Measurements from ENCODE around the gene ELAC2. TPM values are rescaled to one million over a fixed set of nuclear protein-coding genes. Genes with fewer than 3 reads are reported as not detected.
"Not testable (repeated sequence)": the region's sequence is repeated elsewhere in the genome, so short reads cannot be mapped to it uniquely, and the experiment has no call there.

The ELAC2 gene
- total RNA-seq, 1 donor: 36.5 TPM

- H3K27me3 ChIP-seq (ENCODE audit: insufficient read depth, low read length): no peaks in the 10 kb centered on the region
- H3K4me3 ChIP-seq (ENCODE audit: low read length): no peak overlapping the region
- H3K4me1 ChIP-seq (ENCODE audit: insufficient read depth, low read length): no peaks in the 10 kb centered on the region
- no peaks in the 10 kb centered on the region for H3K9me3 ChIP-seq (ENCODE audit: low read depth, low read length)
Measured at GRCh38 chr17:12987120-12987519, 30.7 kb downstream of the ELAC2 start.

- no peaks in the 10 kb centered on the region for H3K4me1 ChIP-seq (ENCODE audit: insufficient read depth, low read length)
- no peaks in the 10 kb centered on the region for H3K27me3 ChIP-seq (ENCODE audit: insufficient read depth, low read length)
- H3K4me3 ChIP-seq (ENCODE audit: low read length): no peak overlapping the region
- H3K9me3 ChIP-seq (ENCODE audit: low read depth, low read length): no peaks in the 10 kb centered on the region
Measured at GRCh38 chr17:12985431-12986293, 32.2 kb downstream of the ELAC2 start.

GRCh38 chr17:12983991-12984884, 33.6 kb downstream of the ELAC2 start:
- H3K27me3 ChIP-seq (ENCODE audit: insufficient read depth, low read length): no peaks in the 10 kb centered on the region

DNA sequence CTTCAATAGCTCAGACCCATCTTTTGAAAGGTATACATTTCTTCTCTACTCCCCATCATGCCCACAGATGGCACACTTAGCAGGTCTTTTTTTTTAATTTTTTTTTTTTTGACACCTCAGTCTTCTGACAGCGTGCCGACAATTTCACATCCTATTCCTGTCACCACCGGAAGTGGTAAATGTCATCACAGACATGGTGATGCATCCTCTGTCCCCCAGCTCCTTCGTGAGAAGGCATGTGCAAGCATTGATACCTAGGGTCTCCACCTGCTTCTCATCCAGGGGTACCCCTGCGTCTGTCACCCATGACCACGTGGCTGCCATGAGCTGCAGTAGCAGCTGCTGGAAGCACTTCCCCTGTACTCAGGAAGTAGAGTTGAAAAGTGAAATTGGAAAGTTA, 35.6 kb downstream of the ELAC2 start:
- Histone ChIP-seq H3K4me1 (ENCODE audit: insufficient read depth, low read length) (no peaks in the 10 kb centered on the region), H3K27me3 (ENCODE audit: insufficient read depth, low read length) (no peaks in the 10 kb centered on the region), H3K4me3 (ENCODE audit: low read length) (no peak overlapping the region), H3K9me3 (ENCODE audit: low read depth, low read length) (no peaks in the 10 kb centered on the region)

More at GRCh38 chr17:12983991-12984884, 33.6 kb downstream of the ELAC2 start:
- H3K9me3 ChIP-seq (ENCODE audit: low read depth, low read length): no peaks in the 10 kb centered on the region
- H3K4me1 ChIP-seq (ENCODE audit: insufficient read depth, low read length): no peaks in the 10 kb centered on the region
- H3K4me3 ChIP-seq (ENCODE audit: low read length): no peak overlapping the region

GRCh38 chr17:12979826-12980500, 37.9 kb downstream of the ELAC2 start:
- Histone ChIP-seq H3K9me3 (ENCODE audit: low read depth, low read length) (no peaks in the 10 kb centered on the region), H3K27me3 (ENCODE audit: insufficient read depth, low read length) (no peaks in the 10 kb centered on the region), H3K4me1 (ENCODE audit: insufficient read depth, low read length) (no peaks in the 10 kb centered on the region), H3K4me3 (ENCODE audit: low read length) (no peak overlapping the region)

DNA sequence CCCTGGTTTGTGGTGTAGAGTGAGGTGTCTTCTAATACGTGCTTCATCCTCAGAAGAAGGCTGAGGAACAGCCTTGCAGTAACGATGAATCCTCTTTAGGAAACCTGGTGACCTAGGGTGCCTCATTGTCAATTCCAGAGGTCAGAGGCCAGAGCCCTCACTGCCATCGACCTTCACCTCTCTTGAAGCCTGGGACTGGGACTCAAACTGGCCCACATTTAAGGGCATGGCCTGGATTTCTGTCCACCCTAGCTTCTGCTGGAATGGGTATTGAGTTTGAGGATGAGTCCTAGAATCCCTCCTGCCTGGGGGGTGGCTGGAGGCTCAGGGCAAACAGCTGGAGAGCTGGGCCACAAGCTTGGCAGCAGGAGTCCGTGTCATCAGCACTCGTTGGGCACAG, 38.6 kb downstream of the ELAC2 start:
- no peaks in the 10 kb centered on the region for H3K27me3 ChIP-seq (ENCODE audit: insufficient read depth, low read length)
- H3K4me1 ChIP-seq (ENCODE audit: insufficient read depth, low read length): no peaks in the 10 kb centered on the region

DNA sequence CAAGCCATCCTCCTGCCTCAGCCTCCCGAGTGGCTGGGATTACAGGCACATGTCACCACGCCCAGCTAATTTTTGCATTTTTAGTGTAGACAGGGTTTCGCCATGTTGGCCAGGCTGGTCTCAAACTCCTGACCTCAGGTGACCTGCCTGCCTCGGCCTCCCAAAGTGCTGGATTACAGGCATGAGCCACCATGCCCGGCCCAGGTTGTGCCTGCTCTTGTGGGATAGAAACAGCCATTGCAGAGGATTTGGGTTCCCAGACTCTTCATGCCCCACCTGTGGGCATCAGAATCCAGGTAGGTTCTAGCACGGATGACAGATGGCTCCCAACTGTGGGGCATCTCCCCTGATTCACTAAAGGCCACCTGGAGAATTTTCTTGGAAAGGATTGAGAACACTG, 39.0 kb downstream of the ELAC2 start:
- not testable (repeated sequence) for H3K4me3 ChIP-seq (ENCODE audit: low read length); H3K9me3 ChIP-seq (ENCODE audit: low read depth, low read length); H3K27me3 ChIP-seq (ENCODE audit: insufficient read depth, low read length); H3K4me1 ChIP-seq (ENCODE audit: insufficient read depth, low read length)

More for the DNA sequence above, 38.6 kb downstream of the ELAC2 start:
- no peak overlapping the region for H3K4me3 ChIP-seq (ENCODE audit: low read length)
- no peaks in the 10 kb centered on the region for H3K9me3 ChIP-seq (ENCODE audit: low read depth, low read length)

DNA sequence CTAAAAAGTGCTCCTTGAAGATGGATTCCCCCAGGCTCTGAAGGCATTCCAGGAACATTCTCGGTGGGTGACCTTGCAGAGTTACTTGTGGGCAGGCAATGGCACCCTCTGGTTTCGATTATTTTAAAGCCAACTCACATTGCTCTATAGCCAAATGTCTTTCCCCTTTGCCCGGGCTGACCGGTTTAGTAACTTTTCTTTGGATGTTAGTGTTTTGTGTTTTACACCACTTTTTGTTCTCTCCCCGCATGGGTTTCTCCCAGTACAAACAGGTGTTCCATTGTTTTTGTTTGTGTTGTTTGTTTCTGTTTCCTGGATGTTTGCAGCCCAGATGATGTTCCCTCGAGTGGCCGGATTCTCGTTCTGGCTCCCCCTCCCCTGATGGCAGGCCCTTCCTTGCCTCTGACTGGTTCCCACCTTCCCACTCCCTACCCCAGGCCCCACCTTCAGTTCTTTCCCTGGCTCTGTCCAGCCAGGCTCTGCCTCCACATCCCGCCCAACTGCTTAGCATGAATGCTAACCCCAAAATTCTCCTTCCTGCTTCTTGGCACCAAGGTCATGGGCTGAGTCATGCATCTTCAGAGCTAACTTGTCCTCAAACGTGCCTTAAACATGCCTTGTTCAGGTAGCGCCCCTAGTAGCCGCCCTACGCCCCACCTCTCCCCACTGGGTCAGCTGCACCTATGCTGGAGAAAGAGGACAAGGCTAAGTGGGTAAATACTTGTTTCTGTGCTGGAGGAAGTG, 40.6 kb downstream of the ELAC2 start:
- Histone ChIP-seq H3K27me3 (ENCODE audit: insufficient read depth, low read length) (peaks cover 5% of the 10 kb centered on the region), H3K9me3 (ENCODE audit: low read depth, low read length) (no peaks in the 10 kb centered on the region), H3K4me1 (ENCODE audit: insufficient read depth, low read length) (no peaks in the 10 kb centered on the region), H3K4me3 (ENCODE audit: low read length) (no peak overlapping the region)

DNA sequence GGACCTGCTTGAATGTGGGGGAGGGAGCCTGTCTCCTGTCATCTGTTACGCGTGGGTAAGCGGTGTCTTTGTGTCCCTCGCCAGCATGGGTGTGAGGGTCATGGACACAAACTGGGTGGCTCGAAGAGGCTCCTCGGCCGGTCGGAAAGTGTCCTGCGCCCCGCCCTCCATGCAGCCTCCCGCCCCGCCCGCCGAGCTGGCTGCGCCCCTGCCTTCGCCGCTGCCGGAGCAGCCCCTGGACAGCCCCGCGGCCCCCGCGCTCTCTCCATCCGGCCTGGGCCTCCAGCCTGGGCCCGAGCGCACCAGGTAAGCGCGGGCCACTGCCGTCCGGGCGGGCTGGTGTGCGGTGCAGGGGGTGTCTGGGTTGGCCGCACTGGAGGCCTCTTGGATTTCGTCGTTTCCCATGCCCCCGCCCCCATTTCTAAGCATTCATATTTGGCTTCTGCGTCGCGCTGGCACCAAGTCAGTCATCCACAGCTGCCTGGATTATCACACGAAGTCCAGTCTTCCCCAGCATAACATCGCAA, 43.8 kb downstream of the ELAC2 start:
- peaks cover 5% of the 10 kb centered on the region for H3K27me3 ChIP-seq (ENCODE audit: insufficient read depth, low read length)
- H3K4me1 ChIP-seq (ENCODE audit: insufficient read depth, low read length): no peaks in the 10 kb centered on the region
- no peaks in the 10 kb centered on the region for H3K9me3 ChIP-seq (ENCODE audit: low read depth, low read length)
- H3K4me3 ChIP-seq (ENCODE audit: low read length): no peak overlapping the region

- H3K4me3 ChIP-seq (ENCODE audit: low read length): no peak overlapping the region
- peaks cover 5% of the 10 kb centered on the region for H3K27me3 ChIP-seq (ENCODE audit: insufficient read depth, low read length)
- no peaks in the 10 kb centered on the region for H3K4me1 ChIP-seq (ENCODE audit: insufficient read depth, low read length)
- no peaks in the 10 kb centered on the region for H3K9me3 ChIP-seq (ENCODE audit: low read depth, low read length)
Measured at GRCh38 chr17:12973496-12974004, 44.3 kb downstream of the ELAC2 start.

DNA sequence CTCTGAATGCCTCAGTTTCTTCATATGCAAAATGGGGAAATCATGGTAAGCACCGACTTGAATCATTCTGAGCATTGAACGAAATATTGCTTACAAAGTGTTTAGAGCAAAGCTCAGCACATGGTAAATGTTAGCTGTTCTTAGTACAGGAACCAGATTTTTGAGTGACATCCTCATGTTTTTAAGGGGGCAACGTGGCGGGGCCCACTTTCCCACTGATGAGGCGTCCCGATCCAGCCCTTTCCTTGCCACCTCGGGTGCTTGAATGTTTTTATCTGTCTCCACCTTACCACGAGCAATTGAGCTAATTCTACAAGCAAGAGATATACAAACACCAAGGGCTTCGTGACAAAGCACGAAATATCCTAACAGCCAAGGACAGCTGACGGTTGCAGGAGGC, 49.9 kb downstream of the ELAC2 start:
- H3K4me3 ChIP-seq (ENCODE audit: low read length): no peak overlapping the region

GRCh38 chr17:12966413-12966812, 51.4 kb downstream of the ELAC2 start:
- Histone ChIP-seq H3K9me3 (ENCODE audit: low read depth, low read length) (no peaks in the 10 kb centered on the region), H3K27me3 (ENCODE audit: insufficient read depth, low read length) (no peaks in the 10 kb centered on the region), H3K4me3 (ENCODE audit: low read length) (no peak overlapping the region), H3K4me1 (ENCODE audit: insufficient read depth, low read length) (no peaks in the 10 kb centered on the region)

More for the DNA sequence above, 49.9 kb downstream of the ELAC2 start:
- Histone ChIP-seq H3K4me1 (ENCODE audit: insufficient read depth, low read length) (no peaks in the 10 kb centered on the region), H3K27me3 (ENCODE audit: insufficient read depth, low read length) (no peaks in the 10 kb centered on the region), H3K9me3 (ENCODE audit: low read depth, low read length) (no peaks in the 10 kb centered on the region)

DNA sequence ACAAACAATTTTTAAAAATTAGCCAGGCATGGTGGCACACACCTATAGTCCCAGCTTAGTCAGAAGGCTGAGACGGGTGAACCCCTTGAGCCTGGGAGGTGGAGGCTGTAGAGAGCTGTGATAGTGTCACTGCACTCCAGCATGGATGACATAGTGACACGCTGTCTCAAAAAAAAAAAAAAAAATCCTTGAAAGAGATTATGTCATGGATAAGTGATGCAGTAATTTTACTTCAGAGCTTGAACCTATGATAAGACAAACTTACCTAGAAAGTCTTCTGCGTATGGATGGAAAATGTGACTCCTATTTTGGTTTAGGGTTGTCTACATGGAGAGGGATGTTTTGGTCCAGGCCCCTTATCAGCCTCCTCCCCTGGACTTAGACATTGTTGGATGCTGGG, 51.8 kb downstream of the ELAC2 start:
- Histone ChIP-seq H3K9me3 (ENCODE audit: low read depth, low read length) (no peaks in the 10 kb centered on the region), H3K4me1 (ENCODE audit: insufficient read depth, low read length) (no peaks in the 10 kb centered on the region), H3K4me3 (ENCODE audit: low read length) (no peak overlapping the region), H3K27me3 (ENCODE audit: insufficient read depth, low read length) (no peaks in the 10 kb centered on the region)

DNA sequence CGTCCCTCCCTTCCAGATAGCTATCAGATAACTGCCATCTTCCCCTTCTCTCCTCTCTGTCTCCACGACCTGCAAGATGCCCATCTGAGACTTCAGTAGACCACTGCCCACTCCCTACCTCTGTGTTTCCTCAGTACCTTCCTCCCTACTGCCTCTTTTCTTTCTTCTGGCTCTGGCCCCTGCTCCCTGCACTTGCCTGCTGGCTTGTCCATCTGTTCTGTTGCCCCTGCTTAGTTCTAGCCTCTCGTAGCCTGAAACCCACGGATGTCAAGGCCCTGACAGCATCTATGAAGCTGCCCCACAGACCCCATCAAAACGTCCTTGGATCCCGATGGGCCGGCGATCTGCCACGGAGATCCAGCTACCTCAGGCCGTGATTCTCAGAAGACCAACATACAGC, 53.0 kb downstream of the ELAC2 start:
- no peaks in the 10 kb centered on the region for H3K9me3 ChIP-seq (ENCODE audit: low read depth, low read length)
- no peaks in the 10 kb centered on the region for H3K4me1 ChIP-seq (ENCODE audit: insufficient read depth, low read length)
- no peak overlapping the region for H3K4me3 ChIP-seq (ENCODE audit: low read length)
- no peaks in the 10 kb centered on the region for H3K27me3 ChIP-seq (ENCODE audit: insufficient read depth, low read length)
